ENCODE results near the gene ITM2B. TPM values are rescaled to one million over a fixed set of nuclear protein-coding genes. Genes with fewer than 3 reads are reported as not detected.

Gene ITM2B
- total and polyA plus RNA-seq, 2 experiments from 2014 or later, result 295 to 690 TPM

GRCh38 chr13:48292650-48293049 is 59.6 kb downstream of the ITM2B start:
- WGBS, 2 experiments (ENCODE audit: low coverage in 1 of 2, low lambda C conversion rate in 2 of 2, missing lambda C conversion rate in 2 of 2), result 83 to 90% methylated on average over 4 of the region's 4 CpGs
- Histone ChIP-seq H3K9ac (no peak overlapping the region), H3K9me2 (ENCODE audit: insufficient read depth) (no peaks in the 10 kb centered on the region), H3K27me3 (replicated peaks; ENCODE audit: insufficient read depth) (no peaks in the 10 kb centered on the region; the same call in 1 of the 2 replicates), H3K4me3 (no peak overlapping the region), H3K27ac (no peak overlapping the region), H3K36me3 (ENCODE audit: low read depth) (no peaks in the 10 kb centered on the region), H3K9me3 (ENCODE audit: low read depth) (no peaks in the 10 kb centered on the region), H2AFZ (no peak overlapping the region), H3F3A (ENCODE audit: insufficient read depth) (no peaks in the 10 kb centered on the region), H3K79me2 (ENCODE audit: insufficient read depth) (no peaks in the 10 kb centered on the region), H3K4me1 (ENCODE audit: insufficient read depth) (no peaks in the 10 kb centered on the region), H4K20me1 (ENCODE audit: insufficient read depth) (no peaks in the 10 kb centered on the region), H3K4me2 (ENCODE audit: unreplicated experiment) (no peak overlapping the region)
- in situ Hi-C loops (cut with MboI), result no loop called here
- DNase-seq, result no peak
- no peak for TF ChIP-seq EZH2phosphoT487 (IDR thresholded peaks at IDR 0.05; ENCODE audit: insufficient read depth, low read depth)
- no peak for TF ChIP-seq EZH2 (IDR thresholded peaks at IDR 0.05; ENCODE audit: insufficient read depth, poor library complexity, severe bottlenecking)

- H3K27ac ChIP-seq, result no peak overlapping the region
- no peaks in the 10 kb centered on the region for H3K27me3 ChIP-seq (replicated peaks; ENCODE audit: insufficient read depth)
- no peaks in the 10 kb centered on the region for H3K9me3 ChIP-seq (ENCODE audit: low read depth)
- 92% methylated on average over 2 of the region's 2 CpGs for WGBS, 2 experiments (ENCODE audit: low coverage in 1 of 2, low lambda C conversion rate in 2 of 2, missing lambda C conversion rate in 2 of 2)
- H3K9me2 ChIP-seq (ENCODE audit: insufficient read depth), result no peaks in the 10 kb centered on the region
- H3K79me2 ChIP-seq (ENCODE audit: insufficient read depth), result no peaks in the 10 kb centered on the region
- no peak for DNase-seq
- H3F3A ChIP-seq (ENCODE audit: insufficient read depth), result no peaks in the 10 kb centered on the region
- H3K4me1 ChIP-seq (ENCODE audit: insufficient read depth), result no peaks in the 10 kb centered on the region
- in situ Hi-C loops (cut with MboI), result no loop called here
- no peak overlapping the region for H3K4me3 ChIP-seq
- no peaks in the 10 kb centered on the region for H3K36me3 ChIP-seq (ENCODE audit: low read depth)
- H3K9ac ChIP-seq, result no peak overlapping the region
- no peak overlapping the region for H3K4me2 ChIP-seq (ENCODE audit: unreplicated experiment)
- no peaks in the 10 kb centered on the region for H4K20me1 ChIP-seq (ENCODE audit: insufficient read depth)
- H2AFZ ChIP-seq, result no peak overlapping the region
- no peak for TF ChIP-seq EZH2phosphoT487 (IDR thresholded peaks at IDR 0.05; ENCODE audit: insufficient read depth, low read depth)
- TF ChIP-seq EZH2 (IDR thresholded peaks at IDR 0.05; ENCODE audit: insufficient read depth, poor library complexity, severe bottlenecking), result no peak
Observed at GRCh38 chr13:48294653-48295052, 61.6 kb downstream of the ITM2B start.

GRCh38 chr13:48295271-48295670 is 62.3 kb downstream of the ITM2B start:
- TF ChIP-seq EZH2phosphoT487 (IDR thresholded peaks at IDR 0.05; ENCODE audit: insufficient read depth, low read depth) (no peak), EZH2 (IDR thresholded peaks at IDR 0.05; ENCODE audit: insufficient read depth, poor library complexity, severe bottlenecking) (no peak)
- in situ Hi-C loops (cut with MboI), result no loop called here
- no peaks in the 10 kb centered on the region for H3F3A ChIP-seq (ENCODE audit: insufficient read depth)
- H3K4me2 ChIP-seq (ENCODE audit: unreplicated experiment), result no peak overlapping the region
- 93 to 100% methylated on average over 1 of the region's 1 CpG for WGBS, 2 experiments (ENCODE audit: low coverage in 1 of 2, low lambda C conversion rate in 2 of 2, missing lambda C conversion rate in 2 of 2)
- H3K79me2 ChIP-seq (ENCODE audit: insufficient read depth), result no peaks in the 10 kb centered on the region
- H4K20me1 ChIP-seq (ENCODE audit: insufficient read depth), result no peaks in the 10 kb centered on the region
- no peak for DNase-seq
- no peaks in the 10 kb centered on the region for H3K9me2 ChIP-seq (ENCODE audit: insufficient read depth)
- H3K4me1 ChIP-seq (ENCODE audit: insufficient read depth), result no peaks in the 10 kb centered on the region
- no peaks in the 10 kb centered on the region for H3K9me3 ChIP-seq (ENCODE audit: low read depth)
- no peak overlapping the region for H3K9ac ChIP-seq
- H2AFZ ChIP-seq, result no peak overlapping the region
- H3K4me3 ChIP-seq, result no peak overlapping the region
- H3K36me3 ChIP-seq (ENCODE audit: low read depth), result no peaks in the 10 kb centered on the region
- no peak overlapping the region for H3K27ac ChIP-seq
- H3K27me3 ChIP-seq (replicated peaks; ENCODE audit: insufficient read depth), result no peaks in the 10 kb centered on the region

- Histone ChIP-seq H3K79me2 (ENCODE audit: insufficient read depth) (no peaks in the 10 kb centered on the region), H3K9ac (no peak overlapping the region), H3K4me1 (ENCODE audit: insufficient read depth) (no peaks in the 10 kb centered on the region), H3K4me2 (ENCODE audit: unreplicated experiment) (no peak overlapping the region), H3K9me2 (ENCODE audit: insufficient read depth) (no peaks in the 10 kb centered on the region), H3K27me3 (replicated peaks; ENCODE audit: insufficient read depth) (no peaks in the 10 kb centered on the region), H3F3A (ENCODE audit: insufficient read depth) (no peaks in the 10 kb centered on the region), H3K27ac (no peak overlapping the region), H4K20me1 (ENCODE audit: insufficient read depth) (no peaks in the 10 kb centered on the region), H3K36me3 (ENCODE audit: low read depth) (no peaks in the 10 kb centered on the region), H3K9me3 (ENCODE audit: low read depth) (no peaks in the 10 kb centered on the region), H2AFZ (no peak overlapping the region), H3K4me3 (no peak overlapping the region)
- TF ChIP-seq EZH2phosphoT487 (IDR thresholded peaks at IDR 0.05; ENCODE audit: insufficient read depth, low read depth) (no peak), EZH2 (IDR thresholded peaks at IDR 0.05; ENCODE audit: insufficient read depth, poor library complexity, severe bottlenecking) (no peak)
- in situ Hi-C loops (cut with MboI), result no loop called here
- no peak for DNase-seq
- WGBS, 2 experiments (ENCODE audit: low coverage in 1 of 2, low lambda C conversion rate in 2 of 2, missing lambda C conversion rate in 2 of 2), result 42 to 43% methylated on average over 2 of the region's 2 CpGs
Observed at GRCh38 chr13:48296528-48296927, 63.5 kb downstream of the ITM2B start.
